Brain microvascular endothelial cell (primary cell): ENCODE data around the gene ASB12.

Experiments used
- DNase-seq: peaks from one replicate; pipeline ENCODE4 v3.0.0-alpha.2; 2020
- H3K27ac ChIP-seq: fragments of 250-450 bp; sonication (Bioruptor Pico); 2 replicates; pipeline ENCODE4 v1.5.1; 2020; ENCODE audit warnings: mild to moderate bottlenecking, moderate library complexity
- H3K27me3 ChIP-seq: fragments of 250-450 bp; sonication (Bioruptor Pico); replicated peaks from 2 replicates; pipeline ENCODE4 v1.5.1; 2020; ENCODE audit warnings: mild to moderate bottlenecking
- H3K36me3 ChIP-seq: fragments of 250-450 bp; sonication (Bioruptor Pico); replicated peaks from 2 replicates; pipeline ENCODE4 v1.5.1; 2020; ENCODE audit warnings: mild to moderate bottlenecking
- H3K4me3 ChIP-seq: 2 replicates; pipeline ENCODE4 v1.5.1; 2011; ENCODE audit warnings: low read depth, mild to moderate bottlenecking, control low read depth, low read length, moderate library complexity
- CTCF ChIP-seq: IDR thresholded peaks from 2 replicates; pipeline ENCODE4 v1.5.1; 2011; ENCODE audit warnings: low read depth, mild to moderate bottlenecking, moderate library complexity, low read length, control low read depth, inconsistent platforms; ENCODE audit errors: missing control alignments
- in situ Hi-C: cut with HindIII; loops from 2 replicates; pipeline ENCODE4 v1.10.0; 2017; ENCODE audit warnings: low sequenced_read_pairs, low pct_ligation_motif_present

Gene ASB12

GRCh38 chrX:64205735-64206501 lies 24.5 kb downstream of the ASB12 start:
- Histone ChIP-seq H3K27me3 (no peaks in the 10 kb centered on the region), H3K27ac (peak overlapping the region; percentile 63), H3K4me3 (peak overlapping the region; percentile 62), H3K36me3 (no peaks in the 10 kb centered on the region)
- DNase-seq = peak; percentile 94
- in situ Hi-C loops = no loop called here
- no peak for TF ChIP-seq CTCF

GRCh38 chrX:64205441-64205734 lies 25.0 kb downstream of the ASB12 start, which contains the start of gene AMER1:
TSS of gene AMER1 (minus strand) at chrX:64205708. CDS start at chrX:64193286, 12,422 bp downstream.
- in situ Hi-C loops = no loop called here
- no peaks in the 10 kb centered on the region for H3K36me3 ChIP-seq
- no peaks in the 10 kb centered on the region for H3K27me3 ChIP-seq
- H3K4me3 ChIP-seq = peak within 1 kb of the TSS; percentile 62
- DNase-seq = no peak
- H3K27ac ChIP-seq = peak within 1 kb of the TSS; percentile 63
- no peak for TF ChIP-seq CTCF

GRCh38 chrX:64204701-64205440 lies 25.5 kb downstream of the ASB12 start:
- Histone ChIP-seq H3K36me3 (no peaks in the 10 kb centered on the region), H3K27ac (no peak overlapping the region), H3K4me3 (peak overlapping the region; percentile 62), H3K27me3 (no peaks in the 10 kb centered on the region)
- in situ Hi-C loops = no loop called here
- DNase-seq = no peak
- TF ChIP-seq CTCF = no peak

GRCh38 chrX:64204252-64204651 lies 26.2 kb downstream of the ASB12 start:
- TF ChIP-seq CTCF = no peak
- in situ Hi-C loops = no loop called here
- no peaks in the 10 kb centered on the region for H3K36me3 ChIP-seq
- no peak for DNase-seq
- no peaks in the 10 kb centered on the region for H3K27me3 ChIP-seq
- H3K27ac ChIP-seq = no peak overlapping the region
- H3K4me3 ChIP-seq = peak overlapping the region; percentile 62

- Histone ChIP-seq H3K27ac (no peak overlapping the region), H3K36me3 (no peaks in the 10 kb centered on the region), H3K27me3 (no peaks in the 10 kb centered on the region), H3K4me3 (no peak overlapping the region)
- DNase-seq = no peak
- in situ Hi-C loops = no loop called here
- no peak for TF ChIP-seq CTCF
Observed at GRCh38 chrX:64202808-64203325, 27.5 kb downstream of the ASB12 start.
